Glutamatergic neuron (in vitro differentiated cells): ENCODE measurements around the gene SLC16A6. TPM values are rescaled to one million over a fixed set of nuclear protein-coding genes. Genes with fewer than 3 reads are reported as not detected.
"Not testable (repeated sequence)": the region's sequence is repeated elsewhere in the genome, so short reads cannot be mapped to it uniquely, and the experiment has no call there.

Experiments
- DNase-seq: peaks from one replicate; pipeline ENCODE4 v3.0.0; 2022
- H3K27ac Mint-ChIP-seq: one replicate; pipeline ENCODE4 v1.8.0; 2020; ENCODE audit warnings: mild to moderate bottlenecking, mixed read lengths, inconsistent platforms; ENCODE audit not compliant: unreplicated experiment
- H3K27me3 Mint-ChIP-seq: one replicate; pipeline ENCODE4 v1.8.0; 2020; ENCODE audit warnings: mild to moderate bottlenecking, moderate library complexity, mixed read lengths, inconsistent platforms; ENCODE audit not compliant: unreplicated experiment
- H3K36me3 Mint-ChIP-seq: one replicate; pipeline ENCODE4 v1.8.0; 2020; ENCODE audit warnings: mild to moderate bottlenecking, mixed read lengths, inconsistent platforms; ENCODE audit not compliant: unreplicated experiment
- H3K4me1 Mint-ChIP-seq: one replicate; pipeline ENCODE4 v1.8.0; 2020; ENCODE audit warnings: mild to moderate bottlenecking, low read depth, mixed read lengths, inconsistent platforms; ENCODE audit not compliant: unreplicated experiment
- H3K4me3 Mint-ChIP-seq: one replicate; pipeline ENCODE4 v1.8.0; 2020; ENCODE audit warnings: mild to moderate bottlenecking, mixed read lengths, inconsistent platforms; ENCODE audit not compliant: unreplicated experiment
- H3K9me3 Mint-ChIP-seq: one replicate; pipeline ENCODE4 v1.8.0; 2020; ENCODE audit warnings: mild to moderate bottlenecking, moderate library complexity, mixed read lengths, inconsistent platforms; ENCODE audit not compliant: unreplicated experiment
- CTCF ChIP-seq: fragments of 200-600 bp; sonication (generic); IDR thresholded peaks from one replicate; pipeline ENCODE4 v1.5.0; 2021; ENCODE audit not compliant: partially characterized antibody, unreplicated experiment
- total RNA-seq: library from RNA; stranded (reverse); fragmentation: NEBNext Ultra II Directional; extraction: Animal tissue kit (Norgen Biotek cat#: 25700); gene quantifications from one replicate; pipeline ENCODE4 v1.2.1, GENCODE V29; 2021; ENCODE audit not compliant: unreplicated experiment

The SLC16A6 gene
- total RNA-seq, 1 donor from 2014 or later = 0.25 TPM

GRCh38 chr17:68263101-68263681 is 27.7 kb downstream of the SLC16A6 start:
- H3K9me3 Mint-ChIP-seq, H3K27ac Mint-ChIP-seq, H3K4me3 Mint-ChIP-seq, H3K36me3 Mint-ChIP-seq, H3K27me3 Mint-ChIP-seq: not testable (repeated sequence)
- peaks cover 16% of the 10 kb centered on the region for H3K4me1 Mint-ChIP-seq
- TF ChIP-seq CTCF = peak; percentile 74
- peak; percentile 18 for DNase-seq

- H3K4me1 Mint-ChIP-seq = peaks cover 17% of the 10 kb centered on the region
- not testable (repeated sequence) for H3K27ac Mint-ChIP-seq, H3K9me3 Mint-ChIP-seq, H3K27me3 Mint-ChIP-seq, DNase-seq, H3K36me3 Mint-ChIP-seq, H3K4me3 Mint-ChIP-seq
These were observed 28.5 kb downstream of the SLC16A6 start for GRCh38 chr17:68262467-68262866.

GRCh38 chr17:68260051-68260762 is 30.7 kb downstream of the SLC16A6 start:
- no peaks in the 10 kb centered on the region for H3K36me3 Mint-ChIP-seq
- H3K4me3 Mint-ChIP-seq = no peak overlapping the region

GRCh38 chr17:68259648-68259951 is 31.3 kb downstream of the SLC16A6 start:
- H3K4me1 Mint-ChIP-seq = peaks cover 19% of the 10 kb centered on the region
- peak overlapping the region; percentile 22 for H3K4me3 Mint-ChIP-seq
- peak overlapping the region; percentile 50 for H3K27ac Mint-ChIP-seq
- not testable (repeated sequence) for H3K9me3 Mint-ChIP-seq, DNase-seq, H3K36me3 Mint-ChIP-seq, H3K27me3 Mint-ChIP-seq

More at GRCh38 chr17:68260051-68260762, 30.7 kb downstream of the SLC16A6 start:
- H3K4me1 Mint-ChIP-seq = peaks cover 19% of the 10 kb centered on the region
- TF ChIP-seq CTCF = no peak
- peaks cover 1% of the 10 kb centered on the region for H3K9me3 Mint-ChIP-seq
- H3K27me3 Mint-ChIP-seq = peaks cover 7% of the 10 kb centered on the region
- no peak overlapping the region for H3K27ac Mint-ChIP-seq
- no peak for DNase-seq

- peak; percentile 76 for DNase-seq
- Mint-ChIP-seq H3K27ac (peak overlapping the region; percentile 68), H3K4me3 (peak overlapping the region; percentile 74)
These were observed 31.9 kb downstream of the SLC16A6 start for GRCh38 chr17:68258890-68259647.

GRCh38 chr17:68257934-68258333 is 33.0 kb downstream of the SLC16A6 start:
- Mint-ChIP-seq H3K4me1 (peaks cover 18% of the 10 kb centered on the region), H3K27me3 (peaks cover 10% of the 10 kb centered on the region), H3K4me3 (no peak overlapping the region), H3K9me3 (peaks cover 1% of the 10 kb centered on the region), H3K36me3 (no peaks in the 10 kb centered on the region), H3K27ac (no peak overlapping the region)
- TF ChIP-seq CTCF = no peak
- DNase-seq = no peak

More at GRCh38 chr17:68258890-68259647, 31.9 kb downstream of the SLC16A6 start:
- not testable (repeated sequence) for H3K36me3 Mint-ChIP-seq, H3K9me3 Mint-ChIP-seq, H3K27me3 Mint-ChIP-seq
- H3K4me1 Mint-ChIP-seq = peaks cover 19% of the 10 kb centered on the region

GRCh38 chr17:68256701-68257100 is 34.2 kb downstream of the SLC16A6 start:
- not testable (repeated sequence) for DNase-seq, H3K9me3 Mint-ChIP-seq, H3K4me3 Mint-ChIP-seq

More at GRCh38 chr17:68256701-68257100, 34.2 kb downstream of the SLC16A6 start:
- H3K27ac Mint-ChIP-seq, H3K27me3 Mint-ChIP-seq, H3K36me3 Mint-ChIP-seq: not testable (repeated sequence)
- peaks cover 12% of the 10 kb centered on the region for H3K4me1 Mint-ChIP-seq
